Right atrium auricular region (tissue), 2 donors: ENCODE results near the gene MT3. TPM values are rescaled to one million over a fixed set of nuclear protein-coding genes. Genes with fewer than 3 reads are reported as not detected.

ENCODE experiments used
- DNase-seq: peaks from one replicate; pipeline ENCODE4 v3.0.0-alpha.2; 2019; ENCODE audit warnings: low spot score
- H3K27ac ChIP-seq, 2 donors: fragments of 200-600 bp; sonication (generic); 1 replicate in 1 of 2; 2 replicates in 1 of 2; pipeline ENCODE4 v1.5.1; 2016 to 2019
- H3K27me3 ChIP-seq, 2 donors: fragments of 200-600 bp; sonication (generic); one replicate each; pipeline versions ENCODE4 v1.5.1 to v1.6.0; 2017 to 2019
- H3K36me3 ChIP-seq: fragments of 200-600 bp; sonication (generic); one replicate; pipeline ENCODE4 v1.5.1; 2016
- H3K4me1 ChIP-seq, 2 donors: fragments of 200-600 bp; sonication (generic); one replicate each; pipeline versions ENCODE4 v1.5.1 to v1.6.0; 2017 to 2019
- H3K4me3 ChIP-seq, 2 donors: fragments of 200-600 bp; sonication (generic); 1 replicate in 1 of 2; 2 replicates in 1 of 2; pipeline ENCODE4 v1.5.1; 2017 to 2019; ENCODE audit warnings: mild to moderate bottlenecking in 1 of 2, moderate library complexity in 1 of 2
- H3K9me3 ChIP-seq, 2 donors: fragments of 200-600 bp; sonication (generic); one replicate each; pipeline ENCODE4 v1.5.1; 2019
- CTCF ChIP-seq, 2 donors: fragments of 200-600 bp; sonication (generic); IDR thresholded peaks; one replicate each; pipeline ENCODE4 v1.5.1; 2019; ENCODE audit warnings: antibody characterized with exemption in 2 of 2
- total RNA-seq, 2 donors: library from RNA; depleted of rRNA; stranded (reverse); fragments of >200 nt; gene quantifications; one replicate each; pipeline ENCODE4 v1.1.0, GENCODE V29; 2016

MT3 gene
- total RNA-seq, 2 donors from 2014 or later = not detected

GRCh38 chr16:56631832-56632155 lies 42.5 kb downstream of the MT3 start:
- no peak for TF ChIP-seq CTCF (IDR thresholded peaks at IDR 0.05)
- Histone ChIP-seq H3K27ac (peak overlapping the region; percentile 79 to 81), H3K4me1 (peaks cover 0 to 37% of the 10 kb centered on the region in 2 donors), H3K9me3 (no peaks in the 10 kb centered on the region), H3K36me3 (no peaks in the 10 kb centered on the region), H3K4me3 (peak overlapping the region; percentile 39 to 58), H3K27me3 (no peaks in the 10 kb centered on the region)
- no peak for DNase-seq

- Histone ChIP-seq H3K4me1 (peaks cover 0 to 32% of the 10 kb centered on the region in 2 donors), H3K27me3 (no peaks in the 10 kb centered on the region), H3K9me3 (no peaks in the 10 kb centered on the region), H3K27ac (peak within 1 kb of the TSS; percentile 79 to 81), H3K36me3 (no peaks in the 10 kb centered on the region), H3K4me3 (peak within 1 kb of the TSS; percentile 39 to 58)
- TF ChIP-seq CTCF (IDR thresholded peaks at IDR 0.05) = peak in 1 of 2 donors; percentile 16
- peak; percentile 68 for DNase-seq
Measured at GRCh38 chr16:56632156-56632847, 43.0 kb downstream of the MT3 start, which contains the start of gene MT1M. MT1M (plus strand) TSS chr16:56632659; CDS start chr16:56632732, 73 bp downstream.

GRCh38 chr16:56632848-56633365 lies 43.6 kb downstream of the MT3 start:
- Histone ChIP-seq H3K36me3 (no peaks in the 10 kb centered on the region), H3K9me3 (no peaks in the 10 kb centered on the region), H3K4me1 (peaks cover 0 to 32% of the 10 kb centered on the region in 2 donors), H3K4me3 (peak overlapping the region; percentile 39 to 58), H3K27me3 (no peaks in the 10 kb centered on the region), H3K27ac (peak overlapping the region; percentile 79 to 81)
- TF ChIP-seq CTCF (IDR thresholded peaks at IDR 0.05) = no peak
- DNase-seq = no peak

GRCh38 chr16:56633535-56633934 lies 44.2 kb downstream of the MT3 start:
- Histone ChIP-seq H3K36me3 (no peaks in the 10 kb centered on the region), H3K9me3 (no peaks in the 10 kb centered on the region), H3K4me3 (peak overlapping the region in 1 of 2 donors; percentile 58), H3K4me1 (peaks cover 0 to 39% of the 10 kb centered on the region in 2 donors), H3K27me3 (no peaks in the 10 kb centered on the region), H3K27ac (no peak overlapping the region)
- no peak for DNase-seq
- TF ChIP-seq CTCF (IDR thresholded peaks at IDR 0.05) = no peak

GRCh38 chr16:56634715-56635440 lies 45.5 kb downstream of the MT3 start:
- DNase-seq = no peak
- H3K9me3 ChIP-seq = no peaks in the 10 kb centered on the region
- no peaks in the 10 kb centered on the region for H3K36me3 ChIP-seq
- H3K27ac ChIP-seq = no peak overlapping the region
- no peak for TF ChIP-seq CTCF (IDR thresholded peaks at IDR 0.05)
- no peaks in the 10 kb centered on the region for H3K27me3 ChIP-seq
- peaks cover 0 to 36% of the 10 kb centered on the region in 2 donors for H3K4me1 ChIP-seq
- peak overlapping the region in 1 of 2 donors; percentile 23 for H3K4me3 ChIP-seq
